Measurements from ENCODE around the gene NFATC3.
"Not testable (repeated sequence)": the region's sequence is repeated elsewhere in the genome, so short reads cannot be mapped to it uniquely, and the experiment has no call there.

NFATC3 gene

DNA sequence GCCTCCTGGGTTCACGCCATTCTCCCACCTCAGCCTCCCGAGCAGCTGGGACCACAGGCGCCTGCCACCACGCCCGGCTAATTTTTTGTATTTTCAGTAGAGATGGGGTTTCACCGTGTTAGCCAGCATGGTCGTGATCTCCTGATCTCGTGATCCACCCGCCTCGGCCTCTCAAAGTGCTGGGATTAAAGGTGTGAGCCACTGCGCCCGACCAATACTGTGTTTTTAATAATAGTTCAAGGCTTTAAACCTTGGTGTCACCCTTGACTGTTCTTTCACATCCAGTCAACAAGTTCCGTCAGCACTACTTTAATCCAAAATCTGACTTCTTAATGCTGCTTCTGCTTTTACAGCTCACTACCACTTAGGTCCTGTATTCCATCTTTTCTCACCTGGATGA lies 33.8 kb downstream of the NFATC3 start:
- DNase-seq (ENCODE audit: low spot score) = not testable (repeated sequence)

DNA sequence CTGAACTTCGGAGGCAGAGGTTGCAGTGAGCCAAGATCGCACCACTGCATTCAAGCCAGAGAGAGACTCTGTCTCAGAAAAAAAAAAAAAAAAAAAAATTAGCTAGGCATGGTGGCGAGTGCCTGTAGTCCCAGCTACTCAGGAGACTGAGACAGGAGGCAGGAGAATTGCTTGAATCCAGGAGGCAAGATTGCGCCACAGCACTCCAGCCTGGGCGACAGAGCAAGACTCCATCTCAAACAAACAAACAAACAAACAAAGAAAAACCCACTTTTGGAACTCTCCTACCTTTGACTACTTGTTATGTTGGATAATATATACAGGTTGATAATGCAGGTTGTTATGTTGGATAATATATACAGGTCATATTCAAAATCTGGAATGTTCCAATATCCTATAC lies 35.3 kb downstream of the NFATC3 start:
- DNase-seq (ENCODE audit: low spot score) = not testable (repeated sequence)

GRCh38 chr16:68126395-68126794 lies 41.2 kb downstream of the NFATC3 start:
- no peak for DNase-seq (ENCODE audit: low spot score)

DNA sequence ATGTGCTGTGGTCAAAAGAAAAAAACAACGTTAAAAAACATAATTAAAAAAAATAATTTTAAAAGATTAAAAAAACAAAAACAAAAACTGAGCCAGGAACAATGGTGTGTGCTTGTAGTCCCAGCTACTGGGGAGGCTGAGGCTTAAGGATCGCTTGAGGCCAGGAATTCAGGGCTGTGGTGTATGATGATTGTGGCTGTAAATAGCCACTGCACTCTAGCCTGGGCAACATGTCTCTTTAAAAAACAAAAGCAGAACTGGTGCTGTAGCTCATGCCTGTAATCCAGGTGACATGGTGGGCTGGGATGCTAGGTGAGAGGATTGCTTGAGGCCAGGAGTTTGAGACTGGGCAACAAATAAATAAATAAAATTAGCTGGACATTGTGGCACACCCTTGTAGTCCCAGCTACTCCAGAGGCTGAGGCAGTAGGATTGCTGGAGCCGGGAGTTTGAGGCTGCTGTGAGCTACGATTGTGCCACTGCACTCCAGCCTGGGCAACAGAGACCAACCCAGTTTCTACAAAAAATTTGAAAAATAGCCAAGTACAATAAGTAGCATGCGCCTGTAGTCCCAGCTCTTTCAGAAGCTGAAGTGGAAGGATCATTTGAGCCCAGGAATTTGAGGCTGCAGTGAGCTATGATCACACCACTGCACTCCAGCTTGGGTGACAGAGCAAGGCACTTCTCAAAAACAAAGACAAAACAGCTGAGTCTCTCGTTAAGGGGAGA lies 43.6 kb downstream of the NFATC3 start:
- no peak for DNase-seq (ENCODE audit: low spot score)

DNA sequence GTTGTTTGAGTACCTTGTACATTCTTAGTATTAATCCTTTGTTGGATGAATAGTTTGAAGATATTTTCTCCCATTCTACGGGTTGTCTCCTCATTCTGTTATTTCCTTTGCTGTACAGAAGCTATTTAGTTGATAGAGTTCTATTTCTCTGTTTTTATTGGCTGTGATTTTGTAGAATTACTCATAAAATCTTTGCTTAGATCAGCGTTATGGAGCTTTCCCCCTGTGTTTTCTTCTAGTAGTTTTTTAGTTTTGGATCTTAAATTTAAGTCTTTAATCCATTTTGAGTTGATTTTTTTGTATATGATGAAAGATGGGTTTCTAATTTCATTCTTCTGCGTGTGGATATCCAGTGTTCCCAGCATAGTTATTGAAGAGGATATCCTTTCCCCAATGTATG lies 45.4 kb downstream of the NFATC3 start:
- DNase-seq (ENCODE audit: low spot score) = no peak

GRCh38 chr16:68131813-68132706 lies 46.9 kb downstream of the NFATC3 start:
- peak; percentile 35 for DNase-seq (ENCODE audit: low spot score)

DNA sequence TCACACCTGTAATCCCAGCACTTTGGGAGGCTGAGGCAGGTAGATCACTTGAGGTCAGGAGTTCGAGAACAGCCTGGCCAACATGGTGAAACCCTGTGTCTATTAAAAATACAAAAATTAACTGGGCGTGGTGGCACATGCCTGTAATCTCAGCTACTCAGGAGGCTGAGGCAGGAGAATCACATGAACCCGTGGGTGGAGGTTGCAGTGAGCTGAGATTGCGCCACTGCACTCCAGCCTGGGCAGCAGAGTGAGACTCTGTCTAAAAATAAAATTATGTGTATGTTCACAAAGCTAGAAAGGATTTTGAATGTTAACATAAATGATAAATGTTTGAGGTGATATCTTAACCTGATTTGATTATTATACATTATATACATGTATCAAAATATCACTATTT lies 47.8 kb downstream of the NFATC3 start:
- not testable (repeated sequence) for DNase-seq (ENCODE audit: low spot score)

GRCh38 chr16:68134644-68135043 lies 49.5 kb downstream of the NFATC3 start:
- no peak for DNase-seq (ENCODE audit: low spot score)

- DNase-seq (ENCODE audit: low spot score) = no peak
Measured at GRCh38 chr16:68136515-68136914, 51.3 kb downstream of the NFATC3 start.

DNA sequence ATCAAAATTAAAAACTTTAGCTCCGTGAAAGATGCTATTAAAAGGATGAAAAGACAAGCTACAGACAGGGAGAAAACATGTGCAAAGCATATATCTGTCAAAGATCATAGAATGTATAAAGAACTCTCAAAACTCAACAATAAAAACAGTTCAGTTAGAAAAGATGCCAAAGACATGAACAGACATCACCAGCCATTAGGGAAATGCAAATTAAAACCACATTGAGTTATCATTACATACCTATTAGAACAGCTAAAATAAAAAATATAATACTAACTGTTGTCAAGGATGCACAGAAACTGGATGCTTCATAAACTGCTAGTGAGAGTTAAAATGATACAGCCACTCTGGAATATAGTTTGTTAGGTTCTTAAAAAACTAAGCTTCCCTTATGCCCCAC lies 58.8 kb downstream of the NFATC3 start:
- no peak for DNase-seq (ENCODE audit: low spot score)

DNA sequence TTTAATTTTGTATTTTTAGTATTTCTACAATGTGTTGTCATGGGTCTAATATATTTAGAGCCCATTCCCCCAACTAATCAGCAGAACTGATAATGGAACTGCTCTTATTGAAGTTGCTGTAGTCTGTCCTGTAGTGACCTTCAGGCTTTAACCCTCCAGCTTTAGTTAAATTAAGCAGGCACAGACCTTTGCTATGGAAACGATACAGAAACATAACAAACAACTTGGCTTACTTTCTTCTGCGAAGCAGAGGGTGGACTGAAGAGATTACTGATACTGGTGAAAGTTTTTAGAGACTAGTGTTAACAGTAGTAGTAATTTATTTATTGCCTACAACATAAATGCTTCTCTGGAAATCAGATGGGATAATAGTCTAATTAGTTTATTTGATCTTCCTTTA lies 61.4 kb downstream of the NFATC3 start:
- DNase-seq (ENCODE audit: low spot score) = no peak

- no peak for DNase-seq (ENCODE audit: low spot score)
Measured at GRCh38 chr16:68147444-68147843, 62.3 kb downstream of the NFATC3 start.

- DNase-seq (ENCODE audit: low spot score) = no peak
Measured at GRCh38 chr16:68149596-68149995, 64.4 kb downstream of the NFATC3 start.

DNA sequence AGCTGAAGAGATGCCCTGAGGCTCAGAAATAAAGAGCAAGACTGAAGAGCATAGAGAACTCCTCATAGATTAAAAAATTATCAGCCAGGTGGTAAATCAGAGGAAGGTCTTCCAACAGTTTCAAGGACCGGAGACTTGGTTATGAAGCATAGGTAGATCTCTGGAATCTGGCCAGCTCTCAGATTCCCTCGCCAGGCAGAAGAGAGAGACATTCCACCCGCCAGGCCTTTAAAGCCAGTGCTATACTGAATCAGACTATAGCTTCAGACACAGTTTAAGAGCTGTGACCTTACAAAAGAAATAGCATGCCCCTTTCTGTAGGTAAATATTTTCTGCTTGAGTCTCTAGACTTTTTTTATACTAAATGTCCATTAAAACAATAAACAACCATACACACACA lies 70.3 kb downstream of the NFATC3 start:
- no peak for DNase-seq (ENCODE audit: low spot score)

- no peak for DNase-seq (ENCODE audit: low spot score)
Measured at GRCh38 chr16:68162413-68162812, 77.2 kb downstream of the NFATC3 start.

GRCh38 chr16:68163275-68163674 lies 78.1 kb downstream of the NFATC3 start:
- DNase-seq (ENCODE audit: low spot score) = not testable (repeated sequence)

DNA sequence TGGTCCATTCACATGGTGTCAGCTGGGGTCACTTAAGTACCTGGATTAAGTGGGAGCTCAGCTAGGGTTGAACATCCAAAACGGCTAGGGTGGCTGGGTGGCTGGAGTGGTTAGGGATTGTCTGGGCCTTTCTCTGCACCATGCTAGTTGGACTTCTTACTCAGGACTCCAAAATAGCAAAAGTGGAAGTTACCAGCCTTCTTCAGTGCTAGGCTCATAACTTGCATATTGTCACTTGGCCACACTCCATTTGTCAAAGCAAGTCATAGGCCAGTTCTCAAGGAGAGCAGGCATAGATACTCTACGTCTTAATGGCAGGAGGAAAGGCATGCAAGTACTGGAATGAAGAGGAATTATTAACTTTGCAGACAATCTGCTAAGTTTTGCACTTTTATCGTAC lies 81.1 kb downstream of the NFATC3 start:
- DNase-seq (ENCODE audit: low spot score) = no peak

- no peak for DNase-seq (ENCODE audit: low spot score)
Measured at GRCh38 chr16:68179196-68179795, 94.1 kb downstream of the NFATC3 start.

GRCh38 chr16:68179855-68180254 lies 94.7 kb downstream of the NFATC3 start:
- no peak for DNase-seq (ENCODE audit: low spot score)

DNA sequence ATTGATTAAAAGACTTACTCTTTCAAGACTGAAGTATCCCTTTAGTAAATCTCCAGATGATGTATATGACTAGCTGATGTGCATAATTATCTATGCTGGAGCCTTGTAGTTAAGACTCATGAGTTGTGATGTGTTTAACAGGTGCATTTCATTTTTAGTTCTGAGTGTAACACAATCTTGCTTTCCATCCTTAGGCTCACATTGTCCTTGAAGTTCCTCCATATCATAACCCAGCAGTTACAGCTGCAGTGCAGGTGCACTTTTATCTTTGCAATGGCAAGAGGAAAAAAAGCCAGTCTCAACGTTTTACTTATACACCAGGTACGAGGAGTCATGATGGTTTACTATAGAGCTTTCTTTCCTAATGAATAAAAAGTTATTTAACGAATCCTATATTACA lies 97.9 kb downstream of the NFATC3 start:
- no peak for DNase-seq (ENCODE audit: low spot score)

DNA sequence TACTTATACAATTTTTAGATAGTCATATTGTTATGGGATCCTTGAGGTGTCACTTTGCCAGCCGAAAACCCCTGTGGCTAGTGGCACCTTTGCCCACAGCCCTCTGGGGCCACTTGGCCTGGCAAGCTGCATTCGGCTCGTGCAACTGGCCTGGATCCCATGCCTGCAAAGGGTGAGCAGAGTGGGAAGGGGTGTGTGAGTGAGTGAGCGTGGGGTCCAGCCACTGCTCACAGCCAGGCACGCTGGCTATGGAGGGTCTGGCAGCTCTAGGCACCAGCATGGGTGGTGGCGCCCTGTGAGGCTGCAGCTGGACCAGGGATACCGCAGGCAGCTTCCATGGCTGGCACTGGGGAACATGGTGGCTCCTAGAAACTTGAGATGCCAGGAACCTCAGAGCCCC lies 101.7 kb downstream of the NFATC3 start:
- no peak for DNase-seq (ENCODE audit: low spot score)

- DNase-seq (ENCODE audit: low spot score) = no peak
Measured at GRCh38 chr16:68187505-68187904, 102.3 kb downstream of the NFATC3 start.

DNA sequence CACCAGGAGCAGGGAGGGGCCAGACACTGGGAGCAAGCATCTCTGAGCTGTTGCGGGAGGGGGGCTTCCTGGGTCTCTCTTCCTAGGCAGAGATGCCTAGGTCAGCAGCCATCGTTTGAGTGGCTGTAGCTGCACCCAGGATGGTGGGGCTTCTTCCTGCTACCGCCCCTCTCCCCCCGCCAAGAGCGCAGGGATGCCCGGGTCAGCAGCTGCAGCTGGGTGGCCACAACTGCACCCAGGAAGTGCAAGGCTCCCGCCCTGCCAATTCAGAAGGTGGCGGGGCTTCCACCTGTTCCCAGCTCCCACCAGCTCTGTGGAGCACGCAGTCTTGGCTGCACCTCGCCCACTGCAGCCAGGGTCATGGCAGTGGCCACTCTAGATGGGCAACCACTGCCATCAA lies 103.0 kb downstream of the NFATC3 start:
- DNase-seq (ENCODE audit: low spot score) = no peak
